HepG2 (cell line): Measurements from ENCODE around the gene EIF3B. TPM values are rescaled to one million over a fixed set of nuclear protein-coding genes. Genes with fewer than 3 reads are reported as not detected.

Experiments
- CCDC6 ChIP-seq: sonication (generic); formaldehyde crosslinking; IDR thresholded peaks from 2 replicates; pipeline ENCODE4 v1.8.1; 2022; ENCODE audit warnings: mild to moderate bottlenecking, missing genetic modification reagents, moderate library complexity
- CERS6 ChIP-seq: sonication (generic); formaldehyde crosslinking; IDR thresholded peaks from 2 replicates; pipeline ENCODE4 v1.5.0; 2020; ENCODE audit warnings: missing genetic modification reagents
- HNF1A ChIP-seq, 2 experiments: sonication (generic) in 1 of 2; formaldehyde crosslinking in 1 of 2; IDR thresholded peaks; 2 replicates each; pipeline versions ENCODE4 v1.4.0 to v1.6.1; 2016 to 2020; ENCODE audit warnings: borderline replicate concordance in 1 of 2, low read depth in 1 of 2, mild to moderate bottlenecking in 1 of 2, missing genetic modification reagents in 1 of 2
- POLR2G ChIP-seq: fragments of 200-400 bp; formaldehyde crosslinking; IDR thresholded peaks from 2 replicates; pipeline ENCODE4 v1.6.1; 2018; ENCODE audit warnings: mild to moderate bottlenecking, low read depth, low read length, moderate library complexity
- SIN3A ChIP-seq: IDR thresholded peaks from 2 replicates; pipeline ENCODE4 v1.6.1; 2011; ENCODE audit warnings: low read depth, mild to moderate bottlenecking, control low read depth, low read length, borderline replicate concordance
- SP5 ChIP-seq: IDR thresholded peaks from 2 replicates; pipeline ENCODE4 v1.6.1; 2016; ENCODE audit warnings: low read depth, borderline replicate concordance
- ZBTB40 ChIP-seq, 2 experiments: fragments of 450-650 bp in 1 of 2; sonication (generic) in 1 of 2; formaldehyde crosslinking in 1 of 2; IDR thresholded peaks; 2 replicates each; pipeline versions ENCODE4 v1.6.1 to v1.8.0; 2016 to 2022; ENCODE audit warnings: antibody characterized with exemption in 1 of 2, mild to moderate bottlenecking in 1 of 2, missing genetic modification reagents in 1 of 2
- ZFP90 ChIP-seq: sonication (generic); formaldehyde crosslinking; IDR thresholded peaks from 2 replicates; pipeline ENCODE4 v1.8.0; 2022; ENCODE audit warnings: missing genetic modification reagents, mild to moderate bottlenecking, inconsistent platforms, borderline replicate concordance
- ZNF350 ChIP-seq: sonication (generic); formaldehyde crosslinking; IDR thresholded peaks from 2 replicates; pipeline ENCODE4 v1.4.0; 2020; ENCODE audit warnings: mild to moderate bottlenecking, low read depth, missing genetic modification reagents, borderline replicate concordance
- ZNF770 ChIP-seq: sonication (generic); formaldehyde crosslinking; IDR thresholded peaks from 2 replicates; pipeline ENCODE4 v1.5.0; 2020; ENCODE audit warnings: mild to moderate bottlenecking, missing genetic modification reagents
- polyA plus RNA-seq, 8 experiments: library from polyadenylated mRNA; depleted of rRNA in 3 of 8; stranded (reverse) in 7 of 8; unstranded in 1 of 8; fragments of >200 nt; fragmentation: Illumina TruSeq in 4 of 8; extraction: Trizol in 4 of 8; gene quantifications; 2 replicates each; pipeline versions ENCODE4 v1.2.1 to v1.2.3, GENCODE V29; 2011 to 2016; ENCODE audit warnings: low read depth in 4 of 8, missing spikeins in 1 of 8, mixed read lengths in 1 of 8; ENCODE audit not compliant: insufficient read depth in 1 of 8
- total RNA-seq, 5 experiments: library from RNA; depleted of rRNA; stranded (reverse); fragments of >200 nt; fragmentation: Illumina TruSeq; extraction: Trizol; gene quantifications; 2 replicates each; pipeline ENCODE4 v1.2.3, GENCODE V29; 2016; ENCODE audit warnings: low read depth in 1 of 5

The EIF3B gene
- total and polyA plus RNA-seq, 2 of the 13 experiments (the other 11 are each of a cell fraction or from before 2014, with no cell fraction given), result 92.2 to 241 TPM

GRCh38 chr7:2403014-2403717, 48.5 kb downstream of the EIF3B start, which contains the start of gene CHST12 (continued):
- no peak for TF ChIP-seq CERS6 (CRISPR knock-in tag)
- TF ChIP-seq CCDC6 (CRISPR knock-in tag), result 0 out of 2 replicates have a peak, but pooled peaks have one; percentile 33
- no peak for TF ChIP-seq ZBTB40 (IDR thresholded peaks at IDR 0.05)
- TF ChIP-seq ZBTB40 (CRISPR knock-in tag; IDR thresholded peaks at IDR 0.05), result no peak
- peak; percentile 81 for TF ChIP-seq POLR2G
- TF ChIP-seq HNF1A (IDR thresholded peaks at IDR 0.05; ENCODE audit: low read depth), result no peak
- no peak for TF ChIP-seq HNF1A (CRISPR knock-in tag; IDR thresholded peaks at IDR 0.05; ENCODE audit: borderline replicate concordance)
- peak; percentile 74; the same call in 1 of the 2 replicates for TF ChIP-seq SIN3A
- peak; percentile 74; the same call in 1 of the 2 replicates for TF ChIP-seq ZNF350 (CRISPR knock-in tag)
- TF ChIP-seq SP5 (CRISPR knock-in tag), result peak; percentile 46; the same call in 1 of the 2 replicates
- TF ChIP-seq ZNF770 (CRISPR knock-in tag), result peak; percentile 83
- TF ChIP-seq ZFP90, result 0 out of 2 replicates have a peak, but pooled peaks have one; percentile 48
